T-cell (primary cell): Measurements from ENCODE around the gene TAS2R14. TPM values are rescaled to one million over a fixed set of nuclear protein-coding genes. Genes with fewer than 3 reads are reported as not detected.

ENCODE experiments used
- total RNA-seq, 35 experiments: library from RNA in 6 of 35; stranded (reverse) in 6 of 35; fragments of 120-200 nt in 1 of 35; gene quantifications; one replicate each; pipeline versions ENCODE4 v1.2.1 to v1.2.4 and lab custom pipeline; 2013 to 2026

TAS2R14 gene
- total RNA-seq, 5 donors from 2014 or later (not counting 1 experiment from before 2014, with no cell fraction given) = 2.4 to 3.5 (median 2.7) TPM

Other genes starting within 250 kb of the TAS2R14 start
- 100 to 1,000 TPM in 1 of 5 donors, 10 to 100 TPM in 4; 14.8 to 101 (median 44.2) TPM for gene YBX3, start 215.9 kb downstream of the TAS2R14 start, total RNA-seq
- gene TAS2R7, start 136.6 kb downstream of the TAS2R14 start, total RNA-seq = not detected
- gene TAS2R8, start 132.0 kb downstream of the TAS2R14 start, total RNA-seq = not detected
- gene TAS2R9, start 129.1 kb downstream of the TAS2R14 start, total RNA-seq = not detected
- 1 to 10 TPM in 2 of 5 donors, under 1 TPM in 1, not detected in 2; 0.33 to 1.3 (median 1.2) TPM for gene TAS2R10, start 112.9 kb downstream of the TAS2R14 start, total RNA-seq
- 1 to 10 TPM in 4 of 5 donors, under 1 TPM in 1; 0.73 to 3.8 (median 2.2) TPM for gene PRR4, start 89.8 kb downstream of the TAS2R14 start, total RNA-seq
- 10 to 100 TPM; 19.2 to 42.4 (median 24.7) TPM for gene PRH1, start 55.0 kb downstream of the TAS2R14 start, total RNA-seq
- 1 to 10 TPM in 4 of 5 donors, under 1 TPM in 1; 0.79 to 1.5 (median 1.2) TPM for gene TAS2R13, start 29.7 kb downstream of the TAS2R14 start, total RNA-seq
- not detected for gene PRH2, start 10.0 kb downstream of the TAS2R14 start, total RNA-seq
- 1 to 10 TPM in 4 of 5 donors, under 1 TPM in 1; 0.61 to 2.2 (median 1.5) TPM for gene TAS2R50, start 47.6 kb upstream of the TAS2R14 start, total RNA-seq
- gene TAS2R20, start 59.0 kb upstream of the TAS2R14 start, total RNA-seq = 1 to 10 TPM; 1.7 to 3.0 (median 2.6) TPM
- 1 to 10 TPM; 1.4 to 6.7 (median 2.4) TPM for gene TAS2R19, start 83.4 kb upstream of the TAS2R14 start, total RNA-seq
- 1 to 10 TPM; 2.4 to 4.3 (median 3.6) TPM for gene TAS2R31, start 92.1 kb upstream of the TAS2R14 start, total RNA-seq
- gene TAS2R46, start 123.0 kb upstream of the TAS2R14 start, total RNA-seq = 1 to 10 TPM in 4 of 5 donors, under 1 TPM in 1; 0.82 to 3.6 (median 1.4) TPM
- gene TAS2R43, start 153.1 kb upstream of the TAS2R14 start, total RNA-seq = 1 to 10 TPM in 4 of 5 donors, under 1 TPM in 1; 0.35 to 5.2 (median 1.8) TPM
- gene TAS2R30, start 195.4 kb upstream of the TAS2R14 start, total RNA-seq = 1 to 10 TPM; 2.3 to 8.5 (median 3.3) TPM
- gene SMIM10L1, start 231.9 kb upstream of the TAS2R14 start, total RNA-seq = 10 to 100 TPM in 1 of 5 donors, 1 to 10 TPM in 4; 8.8 to 10.2 (median 9.7) TPM
- gene TAS2R42, start 247.7 kb upstream of the TAS2R14 start, total RNA-seq = not detected